Subcutaneous adipose tissue (tissue), 4 donors: ENCODE measurements around the gene VTA1. TPM values are rescaled to one million over a fixed set of nuclear protein-coding genes. Genes with fewer than 3 reads are reported as not detected.

ENCODE experiments used
- CTCF ChIP-seq: fragments of 450-650 bp; IDR thresholded peaks from one replicate; pipeline ENCODE4 v1.5.1; 2016; ENCODE audit warnings: low read depth, mild to moderate bottlenecking, control low read depth, antibody characterized with exemption, moderate library complexity
- total RNA-seq, 4 donors: library from RNA; depleted of rRNA; stranded (reverse); fragments of >200 nt; gene quantifications; one replicate each; pipeline ENCODE4 v1.1.0, GENCODE V29; 2016

The VTA1 gene
- total RNA-seq, 4 donors from 2014 or later, result 21.1 to 47.0 (median 38.4) TPM

- TF ChIP-seq CTCF, result no peak
These were observed 88.7 kb downstream of the VTA1 start for GRCh38 chr6:142235791-142236190.

GRCh38 chr6:142236691-142237090 lies 89.6 kb downstream of the VTA1 start:
- no peak for TF ChIP-seq CTCF

- no peak for TF ChIP-seq CTCF
These were observed 91.8 kb downstream of the VTA1 start for GRCh38 chr6:142238881-142239280.

- no peak for TF ChIP-seq CTCF
These were observed 93.1 kb downstream of the VTA1 start for GRCh38 chr6:142240179-142240578.

GRCh38 chr6:142241061-142241460 lies 94.0 kb downstream of the VTA1 start:
- TF ChIP-seq CTCF, result no peak

- no peak for TF ChIP-seq CTCF
These were observed 95.2 kb downstream of the VTA1 start for GRCh38 chr6:142242269-142242668.

- no peak for TF ChIP-seq CTCF
These were observed 99.9 kb downstream of the VTA1 start for GRCh38 chr6:142246960-142247359.

GRCh38 chr6:142249266-142249665 lies 102.2 kb downstream of the VTA1 start:
- no peak for TF ChIP-seq CTCF
